ENCODE results near the gene PREX1. TPM values are rescaled to one million over a fixed set of nuclear protein-coding genes. Genes with fewer than 3 reads are reported as not detected.
A peak's percentile ranks its signal among the peaks of the same experiment; 100 is the strongest.
"Not testable (repeated sequence)": the region's sequence is repeated elsewhere in the genome, so short reads cannot be mapped to it uniquely, and the experiment has no call there.

PREX1 gene
- total RNA-seq, 1 donor from 2014 or later, result 20.4 TPM

- Histone ChIP-seq H3K4me1 (ENCODE audit: control insufficient read depth in 3 of 3, insufficient read depth in 3 of 3, low read length in 3 of 3) (peaks cover 0 to 2% (median 0%) of the 10 kb centered on the region in 3 donors), H3K4me3 (ENCODE audit: low read length in 3 of 3) (no peak overlapping the region), H3K9ac (ENCODE audit: low read depth in 1 of 3, low read length in 3 of 3) (no peak overlapping the region), H3K9me3 (ENCODE audit: control insufficient read depth in 3 of 3, low read length in 3 of 3) (no peaks in the 10 kb centered on the region), H3K27ac (ENCODE audit: low read depth, low read length) (no peak overlapping the region), H3K27me3 (ENCODE audit: control insufficient read depth in 3 of 3, insufficient read depth in 3 of 3, low read length in 3 of 3) (no peaks in the 10 kb centered on the region), H3K36me3 (ENCODE audit: control insufficient read depth in 3 of 3, insufficient read depth in 3 of 3, low read length in 3 of 3) (no peaks in the 10 kb centered on the region)
Measured at GRCh38 chr20:48782901-48783308, 44.9 kb downstream of the PREX1 start.

- H3K9ac ChIP-seq (ENCODE audit: low read depth in 1 of 3, low read length in 3 of 3), result no peak overlapping the region
- no peak overlapping the region for H3K4me3 ChIP-seq (ENCODE audit: low read length in 3 of 3)
- no peaks in the 10 kb centered on the region for H3K27me3 ChIP-seq (ENCODE audit: control insufficient read depth in 3 of 3, insufficient read depth in 3 of 3, low read length in 3 of 3)
- H3K27ac ChIP-seq (ENCODE audit: low read depth, low read length), result no peak overlapping the region
- H3K4me1 ChIP-seq (ENCODE audit: control insufficient read depth in 3 of 3, insufficient read depth in 3 of 3, low read length in 3 of 3), result peaks cover 0 to 2% (median 2%) of the 10 kb centered on the region in 3 donors
- H3K9me3 ChIP-seq (ENCODE audit: control insufficient read depth in 3 of 3, low read length in 3 of 3), result no peaks in the 10 kb centered on the region
- H3K36me3 ChIP-seq (ENCODE audit: control insufficient read depth in 3 of 3, insufficient read depth in 3 of 3, low read length in 3 of 3), result no peaks in the 10 kb centered on the region
Measured at GRCh38 chr20:48782053-48782452, 45.7 kb downstream of the PREX1 start.

GRCh38 chr20:48781634-48782033, 46.2 kb downstream of the PREX1 start:
- Histone ChIP-seq H3K27ac (ENCODE audit: low read depth, low read length) (no peak overlapping the region), H3K4me1 (ENCODE audit: control insufficient read depth in 3 of 3, insufficient read depth in 3 of 3, low read length in 3 of 3) (peaks cover under 1 to 6% (median 3%) of the 10 kb centered on the region in 3 donors)

GRCh38 chr20:48779435-48779834, 48.4 kb downstream of the PREX1 start:
- Histone ChIP-seq H3K4me1 (ENCODE audit: control insufficient read depth in 3 of 3, insufficient read depth in 3 of 3, low read length in 3 of 3) (peaks cover 3 to 9% (median 7%) of the 10 kb centered on the region in 3 donors), H3K27ac (ENCODE audit: low read depth, low read length) (no peak overlapping the region), H3K9me3 (ENCODE audit: control insufficient read depth in 3 of 3, low read length in 3 of 3) (no peaks in the 10 kb centered on the region), H3K4me3 (ENCODE audit: low read length in 3 of 3) (no peak overlapping the region), H3K27me3 (ENCODE audit: control insufficient read depth in 3 of 3, insufficient read depth in 3 of 3, low read length in 3 of 3) (no peaks in the 10 kb centered on the region), H3K36me3 (ENCODE audit: control insufficient read depth in 3 of 3, insufficient read depth in 3 of 3, low read length in 3 of 3) (no peaks in the 10 kb centered on the region), H3K9ac (ENCODE audit: low read depth in 1 of 3, low read length in 3 of 3) (no peak overlapping the region)

More at GRCh38 chr20:48781634-48782033, 46.2 kb downstream of the PREX1 start:
- Histone ChIP-seq H3K9ac (ENCODE audit: low read depth in 1 of 3, low read length in 3 of 3) (no peak overlapping the region), H3K27me3 (ENCODE audit: control insufficient read depth in 3 of 3, insufficient read depth in 3 of 3, low read length in 3 of 3) (no peaks in the 10 kb centered on the region), H3K4me3 (ENCODE audit: low read length in 3 of 3) (no peak overlapping the region), H3K36me3 (ENCODE audit: control insufficient read depth in 3 of 3, insufficient read depth in 3 of 3, low read length in 3 of 3) (no peaks in the 10 kb centered on the region), H3K9me3 (ENCODE audit: control insufficient read depth in 3 of 3, low read length in 3 of 3) (no peaks in the 10 kb centered on the region)

GRCh38 chr20:48777821-48778220, 50.0 kb downstream of the PREX1 start:
- no peak overlapping the region for H3K9ac ChIP-seq (ENCODE audit: low read depth in 1 of 3, low read length in 3 of 3)
- no peak overlapping the region for H3K4me3 ChIP-seq (ENCODE audit: low read length in 3 of 3)
- H3K27me3 ChIP-seq (ENCODE audit: control insufficient read depth in 3 of 3, insufficient read depth in 3 of 3, low read length in 3 of 3), result no peaks in the 10 kb centered on the region
- no peaks in the 10 kb centered on the region for H3K9me3 ChIP-seq (ENCODE audit: control insufficient read depth in 3 of 3, low read length in 3 of 3)
- peaks cover 3 to 7% (median 7%) of the 10 kb centered on the region in 3 donors for H3K4me1 ChIP-seq (ENCODE audit: control insufficient read depth in 3 of 3, insufficient read depth in 3 of 3, low read length in 3 of 3)
- H3K36me3 ChIP-seq (ENCODE audit: control insufficient read depth in 3 of 3, insufficient read depth in 3 of 3, low read length in 3 of 3), result no peaks in the 10 kb centered on the region
- H3K27ac ChIP-seq (ENCODE audit: low read depth, low read length), result no peak overlapping the region

- Histone ChIP-seq H3K4me1 (ENCODE audit: control insufficient read depth in 3 of 3, insufficient read depth in 3 of 3, low read length in 3 of 3) (peaks cover 3 to 7% (median 7%) of the 10 kb centered on the region in 3 donors), H3K9me3 (ENCODE audit: control insufficient read depth in 3 of 3, low read length in 3 of 3) (no peaks in the 10 kb centered on the region), H3K9ac (ENCODE audit: low read depth in 1 of 3, low read length in 3 of 3) (no peak overlapping the region), H3K36me3 (ENCODE audit: control insufficient read depth in 3 of 3, insufficient read depth in 3 of 3, low read length in 3 of 3) (no peaks in the 10 kb centered on the region), H3K4me3 (ENCODE audit: low read length in 3 of 3) (no peak overlapping the region), H3K27me3 (ENCODE audit: control insufficient read depth in 3 of 3, insufficient read depth in 3 of 3, low read length in 3 of 3) (no peaks in the 10 kb centered on the region), H3K27ac (ENCODE audit: low read depth, low read length) (no peak overlapping the region)
Measured at GRCh38 chr20:48777005-48777404, 50.8 kb downstream of the PREX1 start.

- H3K36me3 ChIP-seq (ENCODE audit: control insufficient read depth in 3 of 3, insufficient read depth in 3 of 3, low read length in 3 of 3), result no peaks in the 10 kb centered on the region
- peaks cover 3 to 7% (median 7%) of the 10 kb centered on the region in 3 donors for H3K4me1 ChIP-seq (ENCODE audit: control insufficient read depth in 3 of 3, insufficient read depth in 3 of 3, low read length in 3 of 3)
- H3K4me3 ChIP-seq (ENCODE audit: low read length in 3 of 3), result no peak overlapping the region
- no peaks in the 10 kb centered on the region for H3K9me3 ChIP-seq (ENCODE audit: control insufficient read depth in 3 of 3, low read length in 3 of 3)
- no peak overlapping the region for H3K27ac ChIP-seq (ENCODE audit: low read depth, low read length)
- no peak overlapping the region for H3K9ac ChIP-seq (ENCODE audit: low read depth in 1 of 3, low read length in 3 of 3)
- no peaks in the 10 kb centered on the region for H3K27me3 ChIP-seq (ENCODE audit: control insufficient read depth in 3 of 3, insufficient read depth in 3 of 3, low read length in 3 of 3)
Measured at GRCh38 chr20:48776306-48776705, 51.5 kb downstream of the PREX1 start.

- not testable (repeated sequence) for H3K9ac ChIP-seq (ENCODE audit: low read depth in 1 of 3, low read length in 3 of 3); H3K27me3 ChIP-seq (ENCODE audit: control insufficient read depth in 3 of 3, insufficient read depth in 3 of 3, low read length in 3 of 3); H3K4me3 ChIP-seq (ENCODE audit: low read length in 3 of 3); H3K36me3 ChIP-seq (ENCODE audit: control insufficient read depth in 3 of 3, insufficient read depth in 3 of 3, low read length in 3 of 3); H3K9me3 ChIP-seq (ENCODE audit: control insufficient read depth in 3 of 3, low read length in 3 of 3); H3K4me1 ChIP-seq (ENCODE audit: control insufficient read depth in 3 of 3, insufficient read depth in 3 of 3, low read length in 3 of 3); H3K27ac ChIP-seq (ENCODE audit: low read depth, low read length)
Measured at GRCh38 chr20:48775545-48775944, 52.3 kb downstream of the PREX1 start.

- Histone ChIP-seq H3K9ac (ENCODE audit: low read depth in 1 of 3, low read length in 3 of 3) (no peak overlapping the region), H3K9me3 (ENCODE audit: control insufficient read depth in 3 of 3, low read length in 3 of 3) (no peaks in the 10 kb centered on the region), H3K27ac (ENCODE audit: low read depth, low read length) (peak overlapping the region; percentile 19), H3K4me3 (ENCODE audit: low read length in 3 of 3) (no peak overlapping the region), H3K4me1 (ENCODE audit: control insufficient read depth in 3 of 3, insufficient read depth in 3 of 3, low read length in 3 of 3) (peaks cover 3 to 7% (median 7%) of the 10 kb centered on the region in 3 donors), H3K27me3 (ENCODE audit: control insufficient read depth in 3 of 3, insufficient read depth in 3 of 3, low read length in 3 of 3) (no peaks in the 10 kb centered on the region), H3K36me3 (ENCODE audit: control insufficient read depth in 3 of 3, insufficient read depth in 3 of 3, low read length in 3 of 3) (no peaks in the 10 kb centered on the region)
Measured at GRCh38 chr20:48774696-48775095, 53.1 kb downstream of the PREX1 start.

GRCh38 chr20:48773837-48774418, 53.9 kb downstream of the PREX1 start:
- H3K27ac ChIP-seq (ENCODE audit: low read depth, low read length), result peak overlapping the region; percentile 19

More at GRCh38 chr20:48773837-48774418, 53.9 kb downstream of the PREX1 start:
- H3K9me3 ChIP-seq (ENCODE audit: control insufficient read depth in 3 of 3, low read length in 3 of 3), result no peaks in the 10 kb centered on the region
- no peak overlapping the region for H3K4me3 ChIP-seq (ENCODE audit: low read length in 3 of 3)
- H3K27me3 ChIP-seq (ENCODE audit: control insufficient read depth in 3 of 3, insufficient read depth in 3 of 3, low read length in 3 of 3), result no peaks in the 10 kb centered on the region
- H3K9ac ChIP-seq (ENCODE audit: low read depth in 1 of 3, low read length in 3 of 3), result no peak overlapping the region
- no peaks in the 10 kb centered on the region for H3K36me3 ChIP-seq (ENCODE audit: control insufficient read depth in 3 of 3, insufficient read depth in 3 of 3, low read length in 3 of 3)
- H3K4me1 ChIP-seq (ENCODE audit: control insufficient read depth in 3 of 3, insufficient read depth in 3 of 3, low read length in 3 of 3), result peaks cover 3 to 12% (median 7%) of the 10 kb centered on the region in 3 donors

All from skeletal muscle tissue (tissue), 4 donors.